GM23338 (cell line): ENCODE results near the gene LPP. TPM values are rescaled to one million over a fixed set of nuclear protein-coding genes. Genes with fewer than 3 reads are reported as not detected.

Experiments used
- ATAC-seq: fragments of 200-7000 bp; cut with Tn5 transposase; 3 replicates; pipeline ENCODE4 v1.9.1; 2020
- DNase-seq: peaks from one replicate; pipeline ENCODE4 v3.0.0-alpha.2; 2015; ENCODE audit warnings: low spot score
- H2AFZ ChIP-seq: fragments of 200-600 bp; sonication (generic); 2 replicates; pipeline ENCODE4 v1.8.0; 2016; ENCODE audit warnings: antibody characterized with exemption, mild to moderate bottlenecking, moderate library complexity
- H3F3A ChIP-seq: fragments of 200-600 bp; sonication (generic); replicated peaks from 2 replicates; pipeline ENCODE4 v1.8.0; 2017; ENCODE audit warnings: antibody characterized with exemption, mixed run types, low read depth
- H3K27ac ChIP-seq: fragments of 200-600 bp; sonication (generic); 2 replicates; pipeline ENCODE4 v1.6.1; 2016; ENCODE audit warnings: low read depth
- H3K27me3 ChIP-seq: fragments of 200-600 bp; sonication (generic); 2 replicates; pipeline ENCODE4 v1.8.0; 2016; ENCODE audit warnings: mild to moderate bottlenecking, mixed run types, moderate library complexity; ENCODE audit not compliant: insufficient read depth
- H3K36me3 ChIP-seq: fragments of 200-600 bp; sonication (generic); 2 replicates; pipeline ENCODE4 v1.8.0; 2016; ENCODE audit warnings: mild to moderate bottlenecking; ENCODE audit not compliant: insufficient read depth
- H3K4me1 ChIP-seq: fragments of 200-600 bp; sonication (generic); 2 replicates; pipeline ENCODE4 v1.8.0; 2016; ENCODE audit warnings: mild to moderate bottlenecking, moderate library complexity; ENCODE audit not compliant: insufficient read depth
- H3K4me2 ChIP-seq: fragments of 200-600 bp; sonication (generic); 2 replicates; pipeline ENCODE4 v1.7.1; 2017; ENCODE audit warnings: mixed run types
- H3K4me3 ChIP-seq: fragments of 200-600 bp; sonication (generic); 2 replicates; pipeline ENCODE4 v1.6.1; 2016; ENCODE audit warnings: mixed run types
- H3K79me2 ChIP-seq: fragments of 200-600 bp; sonication (generic); replicated peaks from 2 replicates; pipeline ENCODE4 v1.8.0; 2017; ENCODE audit warnings: mild to moderate bottlenecking; ENCODE audit not compliant: insufficient read depth
- H3K9me2 ChIP-seq: fragments of 200-600 bp; sonication (generic); 2 replicates; pipeline ENCODE4 v1.8.0; 2017; ENCODE audit not compliant: insufficient read depth
- H4K20me1 ChIP-seq: fragments of 200-600 bp; sonication (generic); replicated peaks from 2 replicates; pipeline ENCODE4 v1.8.0; 2017; ENCODE audit warnings: mild to moderate bottlenecking; ENCODE audit not compliant: insufficient read depth
- H3K27ac Mint-ChIP-seq: 2 replicates; pipeline ENCODE4 v1.8.0; 2020; ENCODE audit warnings: inconsistent platforms, mild to moderate bottlenecking, moderate library complexity, mixed read lengths
- H3K27me3 Mint-ChIP-seq: 3 replicates; pipeline ENCODE4 v1.8.0; 2022; ENCODE audit warnings: low read depth, mild to moderate bottlenecking, moderate library complexity, mixed read lengths, inconsistent platforms; ENCODE audit not compliant: insufficient read depth, poor library complexity
- H3K36me3 Mint-ChIP-seq: 3 replicates; pipeline ENCODE4 v1.8.0; 2021; ENCODE audit warnings: low read depth, mild to moderate bottlenecking, inconsistent platforms, moderate library complexity, mixed read lengths
- H3K4me1 Mint-ChIP-seq: 3 replicates; pipeline ENCODE4 v1.8.0; 2020; ENCODE audit warnings: mild to moderate bottlenecking, inconsistent platforms, mixed read lengths
- H3K4me3 Mint-ChIP-seq: 3 replicates; pipeline ENCODE4 v1.8.0; 2021; ENCODE audit warnings: moderate library complexity, mild to moderate bottlenecking, inconsistent platforms, mixed read lengths
- H3K9me3 Mint-ChIP-seq: 3 replicates; pipeline ENCODE4 v1.8.0; 2020; ENCODE audit warnings: moderate library complexity, mild to moderate bottlenecking, inconsistent platforms, mixed read lengths
- CTCF ChIP-seq, 2 experiments: fragments of 200-600 bp in 1 of 2; sonication (generic) in 1 of 2; conservative IDR thresholded peaks; 2 replicates each; pipeline versions ENCODE4 v1.5.1 to v1.6.1; 2016 to 2017; ENCODE audit warnings: antibody characterized with exemption in 2 of 2, low read depth in 2 of 2, mild to moderate bottlenecking in 2 of 2, moderate library complexity in 1 of 2
- ETS1 ChIP-seq: IDR thresholded peaks from 2 replicates; pipeline ENCODE4 v1.6.1; 2016; ENCODE audit warnings: antibody characterized with exemption
- EZH2 ChIP-seq: fragments of 200-600 bp; sonication (generic); IDR thresholded peaks from one replicate; pipeline ENCODE4 v1.8.0; 2017; ENCODE audit warnings: antibody characterized with exemption, mild to moderate bottlenecking, low read depth; ENCODE audit not compliant: unreplicated experiment
- EZH2phosphoT487 ChIP-seq: fragments of 200-600 bp; sonication (generic); IDR thresholded peaks from one replicate; pipeline ENCODE4 v1.8.1; 2018; ENCODE audit warnings: antibody characterized with exemption; ENCODE audit not compliant: unreplicated experiment
- JUNB ChIP-seq: IDR thresholded peaks from one replicate; pipeline ENCODE4 v1.6.1; 2016; ENCODE audit warnings: antibody characterized with exemption; ENCODE audit not compliant: unreplicated experiment
- POLR2AphosphoS5 ChIP-seq: IDR thresholded peaks from 2 replicates; pipeline ENCODE4 v1.6.1; 2016; ENCODE audit warnings: antibody characterized with exemption, low read depth
- STAT1 ChIP-seq: IDR thresholded peaks from one replicate; pipeline ENCODE4 v1.6.1; 2016; ENCODE audit warnings: antibody characterized with exemption; ENCODE audit not compliant: unreplicated experiment
- ZNF114 ChIP-seq: fragments of 250-450 bp; sonication (Bioruptor Pico); IDR thresholded peaks from 2 replicates; pipeline ENCODE4 v1.5.0; 2020; ENCODE audit warnings: mild to moderate bottlenecking, moderate library complexity
- ZNF462 ChIP-seq: fragments of 250-450 bp; sonication (Bioruptor Pico); IDR thresholded peaks from 2 replicates; pipeline ENCODE4 v1.5.0; 2020; ENCODE audit warnings: mild to moderate bottlenecking, moderate library complexity
- polyA plus RNA-seq: library from polyadenylated mRNA; unstranded; fragments of >200 nt; fragmentation: Nextera tagmentation; extraction: Ambion mirVana; gene quantifications from 2 replicates; pipeline ENCODE4 v1.2.1, GENCODE V29; 2016
- total RNA-seq: library from RNA; depleted of rRNA; stranded (reverse); fragments of >200 nt; shearing (Covaris generic); gene quantifications from 2 replicates; pipeline ENCODE4 v1.2.3, GENCODE V29; 2014

LPP gene
- total and polyA plus RNA-seq, 2 experiments from 2014 or later, result 23.0 to 35.2 TPM

- Histone ChIP-seq H4K20me1 (no peaks in the 10 kb centered on the region), H3K9me2 (no peaks in the 10 kb centered on the region), H3K27ac (peak overlapping the region; percentile 9; the same call in 1 of the 2 replicates), H3K79me2 (no peaks in the 10 kb centered on the region; the same call in 1 of the 2 replicates), H3K36me3 (no peaks in the 10 kb centered on the region), H3F3A (no peaks in the 10 kb centered on the region), H3K4me3 (peak overlapping the region; percentile 36), H2AFZ (no peak overlapping the region), H3K4me2 (peak overlapping the region; percentile 72), H3K27me3 (no peaks in the 10 kb centered on the region), H3K4me1 (peaks cover 62% of the 10 kb centered on the region)
- DNase-seq, result peak; percentile 21
- Mint-ChIP-seq H3K27me3 (peaks cover 1% of the 10 kb centered on the region), H3K27ac (peak overlapping the region; percentile 25; the same call in 1 of the 2 replicates), H3K36me3 (no peaks in the 10 kb centered on the region), H3K4me3 (no peak overlapping the region), H3K4me1 (peaks cover 60% of the 10 kb centered on the region), H3K9me3 (no peaks in the 10 kb centered on the region)
- no peak for ATAC-seq
- no peak for TF ChIP-seq STAT1
- no peak for TF ChIP-seq CTCF (conservative IDR thresholded peaks at IDR 0.05; ENCODE audit: low read depth in 2 of 2)
- no peak for TF ChIP-seq EZH2
- TF ChIP-seq ETS1, result no peak
- TF ChIP-seq JUNB, result no peak
- TF ChIP-seq EZH2phosphoT487, result no peak
- no peak for TF ChIP-seq ZNF462
- no peak for TF ChIP-seq ZNF114
- no peak for TF ChIP-seq POLR2AphosphoS5
Observed at GRCh38 chr3:188301147-188301546, 147.2 kb downstream of the LPP start.
